ENCODE results near the gene TACSTD2.
"Not testable (repeated sequence)": the region's sequence is repeated elsewhere in the genome, so short reads cannot be mapped to it uniquely, and the experiment has no call there.

TACSTD2 gene

GRCh38 chr1:58588396-58588795, 11.3 kb upstream of the TACSTD2 start:
- TF ChIP-seq CTCF (IDR thresholded peaks at IDR 0.05; ENCODE audit: borderline replicate concordance, insufficient read depth, low read depth, low read length) = no peak
- no peak overlapping the region for H3K4me3 ChIP-seq (ENCODE audit: low read depth, low read length)

- no peak overlapping the region for H3K4me3 ChIP-seq (ENCODE audit: low read depth, low read length)
- no peak for TF ChIP-seq CTCF (IDR thresholded peaks at IDR 0.05; ENCODE audit: borderline replicate concordance, insufficient read depth, low read depth, low read length)
These were observed 10.6 kb upstream of the TACSTD2 start for GRCh38 chr1:58587667-58588066.

- H3K4me3 ChIP-seq (ENCODE audit: low read depth, low read length) = no peak overlapping the region
- TF ChIP-seq CTCF (IDR thresholded peaks at IDR 0.05; ENCODE audit: borderline replicate concordance, insufficient read depth, low read depth, low read length) = no peak
These were observed 9.2 kb upstream of the TACSTD2 start for GRCh38 chr1:58586271-58586670.

GRCh38 chr1:58585581-58586151, 8.6 kb upstream of the TACSTD2 start:
- no peak overlapping the region for H3K4me3 ChIP-seq (ENCODE audit: low read depth, low read length)
- no peak for TF ChIP-seq CTCF (IDR thresholded peaks at IDR 0.05; ENCODE audit: borderline replicate concordance, insufficient read depth, low read depth, low read length)

- no peak for TF ChIP-seq CTCF (IDR thresholded peaks at IDR 0.05; ENCODE audit: borderline replicate concordance, insufficient read depth, low read depth, low read length)
- H3K4me3 ChIP-seq (ENCODE audit: low read depth, low read length) = no peak overlapping the region
These were observed 8.1 kb upstream of the TACSTD2 start for GRCh38 chr1:58585166-58585565.

GRCh38 chr1:58584082-58584895, 7.2 kb upstream of the TACSTD2 start:
- no peak overlapping the region for H3K4me3 ChIP-seq (ENCODE audit: low read depth, low read length)
- TF ChIP-seq CTCF (IDR thresholded peaks at IDR 0.05; ENCODE audit: borderline replicate concordance, insufficient read depth, low read depth, low read length) = no peak

GRCh38 chr1:58583496-58583895, 6.4 kb upstream of the TACSTD2 start:
- no peak overlapping the region for H3K4me3 ChIP-seq (ENCODE audit: low read depth, low read length)
- TF ChIP-seq CTCF (IDR thresholded peaks at IDR 0.05; ENCODE audit: borderline replicate concordance, insufficient read depth, low read depth, low read length) = no peak

GRCh38 chr1:58582143-58582542, 5.1 kb upstream of the TACSTD2 start:
- H3K4me3 ChIP-seq (ENCODE audit: low read depth, low read length) = not testable (repeated sequence)
